Measurements from ENCODE around the gene PTPN4. TPM values are rescaled to one million over a fixed set of nuclear protein-coding genes. Genes with fewer than 3 reads are reported as not detected.

The PTPN4 gene
- total and polyA plus RNA-seq, 9 of the 15 experiments (the other 6 are each of a cell fraction or from before 2014, with no cell fraction given), result 5.0 to 32.8 (median 27.3) TPM

GRCh38 chr2:119721462-119721861, 38.3 kb upstream of the PTPN4 start (continued):
- TF ChIP-seq XRCC4 (IDR thresholded peaks at IDR 0.05; ENCODE audit: extremely low read depth, insufficient read depth, insufficient read length) (no peak), ZC3H11A (IDR thresholded peaks at IDR 0.05; ENCODE audit: low read depth, low read length) (no peak)

DNA sequence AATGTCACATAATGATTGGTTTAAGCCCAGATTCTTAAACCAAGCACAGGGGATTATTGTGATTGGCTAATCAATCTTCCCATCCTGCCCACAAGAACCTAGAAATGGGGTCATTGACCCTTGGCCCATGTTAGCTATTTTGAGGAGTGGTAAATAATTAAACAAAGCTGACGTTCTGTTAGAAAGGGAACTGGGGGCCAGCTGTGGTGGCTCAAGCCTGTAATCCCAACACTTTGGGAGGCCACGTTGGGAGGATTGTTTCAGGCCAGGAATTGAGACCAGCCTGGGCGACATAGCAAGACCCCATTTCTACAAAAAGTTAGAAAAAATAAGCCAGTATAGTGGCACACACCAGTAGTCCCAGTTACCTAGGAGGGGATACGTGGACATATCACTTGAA, 37.8 kb upstream of the PTPN4 start:
- Histone ChIP-seq H3K79me2 (ENCODE audit: control insufficient read depth, insufficient read depth, low read length) (no peaks in the 10 kb centered on the region), H3K9me1 (ENCODE audit: control insufficient read depth, insufficient read depth, low read length) (no peaks in the 10 kb centered on the region), H3K27me3 (ENCODE audit: control insufficient read depth in 2 of 2, insufficient read depth in 2 of 2, low read length in 2 of 2) (peaks cover 35 to 47% of the 10 kb centered on the region in 2 experiments; a peak in 4 of 5 replicates), H3K4me3 (no peak overlapping the region), H3K4me2 (ENCODE audit: insufficient read depth, low read length) (no peak overlapping the region), H3K9ac (ENCODE audit: insufficient read depth in 1 of 2, low read depth in 2 of 2, low read length in 2 of 2) (no peak overlapping the region), H4K20me1 (replicated peaks; ENCODE audit: control insufficient read depth, insufficient read depth, low read length) (no peaks in the 10 kb centered on the region), H3K36me3 (ENCODE audit: control insufficient read depth, insufficient read depth, low read length) (no peaks in the 10 kb centered on the region), H3K27ac (ENCODE audit: extremely low read depth, low read depth, low read length) (no peak overlapping the region), H3K9me3 (replicated peaks; ENCODE audit: control insufficient read depth, insufficient read depth, low read depth, low read length) (no peaks in the 10 kb centered on the region), H2AFZ (ENCODE audit: low read depth, low read length) (no peak overlapping the region), H3K4me1 (replicated peaks in 1 of 2; ENCODE audit: control insufficient read depth in 2 of 2, insufficient read depth in 2 of 2, low read length in 2 of 2) (no peaks in the 10 kb centered on the region)
- BruUV-seq (replicated peaks), result no TSS peak
- FAIRE-seq (no peak), ATAC-seq (no peak), DNase-seq (ENCODE audit: extremely low read depth in 1 of 4, low spot score in 3 of 4) (no peak)
- in situ Hi-C loops (cut with MboI) (no loop called here), intact Hi-C loops (cut with micrococcal nuclease) (no loop called here)
- WGBS (ENCODE audit: insufficient coverage, low coverage, missing lambda C conversion rate), result 8% methylated on average over 4 of the region's 4 CpGs
- CTCF ChIA-PET (ENCODE audit: low intra/inter-chr PET ratio), result no interaction called here
- POLR2A ChIA-PET, result no interaction called here
- TF ChIP-seq ZC3H8 (IDR thresholded peaks at IDR 0.05), result no peak
- TF ChIP-seq IRF9 (tag; IDR thresholded peaks at IDR 0.05), result no peak
- TF ChIP-seq, protein P1, sequence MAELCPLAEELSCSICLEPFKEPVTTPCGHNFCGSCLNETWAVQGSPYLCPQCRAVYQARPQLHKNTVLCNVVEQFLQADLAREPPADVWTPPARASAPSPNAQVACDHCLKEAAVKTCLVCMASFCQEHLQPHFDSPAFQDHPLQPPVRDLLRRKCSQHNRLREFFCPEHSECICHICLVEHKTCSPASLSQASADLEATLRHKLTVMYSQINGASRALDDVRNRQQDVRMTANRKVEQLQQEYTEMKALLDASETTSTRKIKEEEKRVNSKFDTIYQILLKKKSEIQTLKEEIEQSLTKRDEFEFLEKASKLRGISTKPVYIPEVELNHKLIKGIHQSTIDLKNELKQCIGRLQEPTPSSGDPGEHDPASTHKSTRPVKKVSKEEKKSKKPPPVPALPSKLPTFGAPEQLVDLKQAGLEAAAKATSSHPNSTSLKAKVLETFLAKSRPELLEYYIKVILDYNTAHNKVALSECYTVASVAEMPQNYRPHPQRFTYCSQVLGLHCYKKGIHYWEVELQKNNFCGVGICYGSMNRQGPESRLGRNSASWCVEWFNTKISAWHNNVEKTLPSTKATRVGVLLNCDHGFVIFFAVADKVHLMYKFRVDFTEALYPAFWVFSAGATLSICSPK (IDR thresholded peaks at IDR 0.05; ENCODE audit: borderline replicate concordance), result no peak
- no peak for TF ChIP-seq KLF16 (IDR thresholded peaks at IDR 0.05)
- TF ChIP-seq, protein P2, sequence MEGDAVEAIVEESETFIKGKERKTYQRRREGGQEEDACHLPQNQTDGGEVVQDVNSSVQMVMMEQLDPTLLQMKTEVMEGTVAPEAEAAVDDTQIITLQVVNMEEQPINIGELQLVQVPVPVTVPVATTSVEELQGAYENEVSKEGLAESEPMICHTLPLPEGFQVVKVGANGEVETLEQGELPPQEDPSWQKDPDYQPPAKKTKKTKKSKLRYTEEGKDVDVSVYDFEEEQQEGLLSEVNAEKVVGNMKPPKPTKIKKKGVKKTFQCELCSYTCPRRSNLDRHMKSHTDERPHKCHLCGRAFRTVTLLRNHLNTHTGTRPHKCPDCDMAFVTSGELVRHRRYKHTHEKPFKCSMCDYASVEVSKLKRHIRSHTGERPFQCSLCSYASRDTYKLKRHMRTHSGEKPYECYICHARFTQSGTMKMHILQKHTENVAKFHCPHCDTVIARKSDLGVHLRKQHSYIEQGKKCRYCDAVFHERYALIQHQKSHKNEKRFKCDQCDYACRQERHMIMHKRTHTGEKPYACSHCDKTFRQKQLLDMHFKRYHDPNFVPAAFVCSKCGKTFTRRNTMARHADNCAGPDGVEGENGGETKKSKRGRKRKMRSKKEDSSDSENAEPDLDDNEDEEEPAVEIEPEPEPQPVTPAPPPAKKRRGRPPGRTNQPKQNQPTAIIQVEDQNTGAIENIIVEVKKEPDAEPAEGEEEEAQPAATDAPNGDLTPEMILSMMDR (IDR thresholded peaks at IDR 0.05 in 2 of 3, conservative IDR thresholded peaks at IDR 0.05 in 1 of 3; ENCODE audit: insufficient read depth in 2 of 3, low read depth in 1 of 3, low read length in 3 of 3), result no peak
- TF ChIP-seq IRF2 (CRISPR knock-in tag; IDR thresholded peaks at IDR 0.05), result no peak
- TF ChIP-seq RUNX1 (IDR thresholded peaks at IDR 0.05; ENCODE audit: low read depth), result no peak
- TF ChIP-seq TAL1 (IDR thresholded peaks at IDR 0.05), result no peak
- TF ChIP-seq, protein P3, sequence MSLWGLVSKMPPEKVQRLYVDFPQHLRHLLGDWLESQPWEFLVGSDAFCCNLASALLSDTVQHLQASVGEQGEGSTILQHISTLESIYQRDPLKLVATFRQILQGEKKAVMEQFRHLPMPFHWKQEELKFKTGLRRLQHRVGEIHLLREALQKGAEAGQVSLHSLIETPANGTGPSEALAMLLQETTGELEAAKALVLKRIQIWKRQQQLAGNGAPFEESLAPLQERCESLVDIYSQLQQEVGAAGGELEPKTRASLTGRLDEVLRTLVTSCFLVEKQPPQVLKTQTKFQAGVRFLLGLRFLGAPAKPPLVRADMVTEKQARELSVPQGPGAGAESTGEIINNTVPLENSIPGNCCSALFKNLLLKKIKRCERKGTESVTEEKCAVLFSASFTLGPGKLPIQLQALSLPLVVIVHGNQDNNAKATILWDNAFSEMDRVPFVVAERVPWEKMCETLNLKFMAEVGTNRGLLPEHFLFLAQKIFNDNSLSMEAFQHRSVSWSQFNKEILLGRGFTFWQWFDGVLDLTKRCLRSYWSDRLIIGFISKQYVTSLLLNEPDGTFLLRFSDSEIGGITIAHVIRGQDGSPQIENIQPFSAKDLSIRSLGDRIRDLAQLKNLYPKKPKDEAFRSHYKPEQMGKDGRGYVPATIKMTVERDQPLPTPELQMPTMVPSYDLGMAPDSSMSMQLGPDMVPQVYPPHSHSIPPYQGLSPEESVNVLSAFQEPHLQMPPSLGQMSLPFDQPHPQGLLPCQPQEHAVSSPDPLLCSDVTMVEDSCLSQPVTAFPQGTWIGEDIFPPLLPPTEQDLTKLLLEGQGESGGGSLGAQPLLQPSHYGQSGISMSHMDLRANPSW (CRISPR knock-in tag; IDR thresholded peaks at IDR 0.05), result no peak
- TF ChIP-seq JUND (IDR thresholded peaks at IDR 0.05; ENCODE audit: borderline replicate concordance, low read depth, low read length), result no peak
- no peak for TF ChIP-seq JUND (tag; IDR thresholded peaks at IDR 0.05; ENCODE audit: borderline replicate concordance, low read depth, low read length)
- TF ChIP-seq ZEB2 (IDR thresholded peaks at IDR 0.05), result no peak

All from K562 (cell line).